Nucleus accumbens (tissue), 56 donors: ENCODE results near the gene LONRF2.
"Not testable (repeated sequence)": the region's sequence is repeated elsewhere in the genome, so short reads cannot be mapped to it uniquely, and the experiment has no call there.

Experiments
- DNase-seq, 56 donors: peaks; one replicate each; lab custom pipeline; 2025; lab: John Stamatoyannopoulos, UW

Gene LONRF2

GRCh38 chr2:100257939-100258338, 64.4 kb downstream of the LONRF2 start:
- DNase-seq: peak in 1 of 56 donors; percentile 10

GRCh38 chr2:100256849-100257248, 65.5 kb downstream of the LONRF2 start:
- DNase-seq: no peak

- DNase-seq: no peak
Observed at GRCh38 chr2:100256416-100256815, 65.9 kb downstream of the LONRF2 start.

- no peak for DNase-seq
Observed at GRCh38 chr2:100254646-100255210, 67.6 kb downstream of the LONRF2 start.

GRCh38 chr2:100253786-100254185, 68.5 kb downstream of the LONRF2 start:
- DNase-seq: no peak

GRCh38 chr2:100252811-100253698, 69.2 kb downstream of the LONRF2 start:
- peak in 1 of 56 donors; percentile 15 for DNase-seq

- no peak for DNase-seq
Observed at GRCh38 chr2:100250645-100251044, 71.7 kb downstream of the LONRF2 start.

GRCh38 chr2:100248971-100249370, 73.3 kb downstream of the LONRF2 start:
- DNase-seq: no peak

GRCh38 chr2:100248556-100248955, 73.7 kb downstream of the LONRF2 start:
- DNase-seq: not testable (repeated sequence)

GRCh38 chr2:100248044-100248330, 74.3 kb downstream of the LONRF2 start:
- DNase-seq: no peak

- DNase-seq: no peak
Observed at GRCh38 chr2:100247256-100248043, 74.9 kb downstream of the LONRF2 start.

GRCh38 chr2:100246163-100247145, 75.8 kb downstream of the LONRF2 start:
- peak in 2 of 56 donors; percentile 3 to 16 for DNase-seq

- no peak for DNase-seq
Observed at GRCh38 chr2:100245681-100246080, 76.6 kb downstream of the LONRF2 start.

- no peak for DNase-seq
Observed at GRCh38 chr2:100244881-100245605, 77.3 kb downstream of the LONRF2 start.

- no peak for DNase-seq
Observed at GRCh38 chr2:100243631-100244030, 78.7 kb downstream of the LONRF2 start.

- DNase-seq: peak in 34 of 56 donors; percentile 2 to 64 (median 12)
Observed at GRCh38 chr2:100242891-100243619, 79.2 kb downstream of the LONRF2 start.

- DNase-seq: no peak
Observed at GRCh38 chr2:100242476-100242875, 79.8 kb downstream of the LONRF2 start.

GRCh38 chr2:100241236-100241635, 81.1 kb downstream of the LONRF2 start:
- no peak for DNase-seq

GRCh38 chr2:100240386-100240785, 81.9 kb downstream of the LONRF2 start:
- DNase-seq: no peak
